OCI-LY3 (cell line): ENCODE data around the gene ENOSF1.
"Not testable (repeated sequence)": the region's sequence is repeated elsewhere in the genome, so short reads cannot be mapped to it uniquely, and the experiment has no call there.

Source experiments
- H2AFZ ChIP-seq: fragments of 200-600, 300-600 bp; shearing (Covaris generic); 2 replicates; pipeline ENCODE4 v1.6.0; 2014; ENCODE audit warnings: antibody characterized with exemption, low read depth, low read length
- H3K27ac ChIP-seq: fragments of 200-600, 300-600 bp; sonication (generic); 2 replicates; pipeline ENCODE4 v1.5.1; 2014; ENCODE audit warnings: mild to moderate bottlenecking, low read length, moderate library complexity, mixed read lengths
- H3K27me3 ChIP-seq: fragments of 200-600, 300-600 bp; sonication (generic); 2 replicates; pipeline ENCODE4 v1.6.1; 2014; ENCODE audit warnings: low read depth, low read length, mixed read lengths
- H3K36me3 ChIP-seq: fragments of 200-600, 300-600 bp; sonication (generic); replicated peaks from 2 replicates; pipeline ENCODE3; 2014; ENCODE audit warnings: low read depth, low read length, mixed read lengths
- H3K4me1 ChIP-seq: fragments of 300-600, 200-600 bp; sonication (generic); 2 replicates; pipeline ENCODE4 v1.6.1; 2014; ENCODE audit warnings: low read length, mixed read lengths
- H3K4me2 ChIP-seq: fragments of 200-600, 300-600 bp; sonication (generic); 2 replicates; pipeline ENCODE4 v1.6.1; 2014; ENCODE audit warnings: low read length, mixed read lengths
- H3K4me3 ChIP-seq: fragments of 300-600, 200-600 bp; sonication (generic); 2 replicates; pipeline ENCODE4 v1.5.1; 2014; ENCODE audit warnings: antibody characterized with exemption, mild to moderate bottlenecking, low read length, moderate library complexity
- H3K79me2 ChIP-seq: fragments of 300-600, 200-600 bp; shearing (Covaris generic); 2 replicates; pipeline ENCODE4 v1.6.1; 2014; ENCODE audit warnings: mild to moderate bottlenecking, low read length, mixed read lengths
- H3K9ac ChIP-seq: fragments of 300-600, 200-600 bp; shearing (Covaris generic); 2 replicates; pipeline ENCODE4 v1.6.0; 2014; ENCODE audit warnings: mild to moderate bottlenecking, low read length, moderate library complexity
- H3K9me3 ChIP-seq: fragments of 200-600, 300-600 bp; shearing (Covaris generic); 2 replicates; pipeline ENCODE4 v1.6.1; 2014; ENCODE audit warnings: low read length, mixed read lengths; ENCODE audit not compliant: insufficient read depth
- H4K20me1 ChIP-seq: fragments of 200-600, 300-600 bp; sonication (generic); 2 replicates; pipeline ENCODE4 v1.6.1; 2016; ENCODE audit warnings: low read length, mixed read lengths; ENCODE audit not compliant: insufficient read depth
- EZH2phosphoT487 ChIP-seq: fragments of 200-600 bp; shearing (Covaris generic); IDR thresholded peaks from 2 replicates; pipeline ENCODE4 v1.6.1; 2018; ENCODE audit warnings: antibody characterized with exemption, mixed run types, low read depth
- TF ChIP-seq, protein P1 (sequence below): fragments of 200-600, 300-600 bp; sonication (generic); IDR thresholded peaks from 2 replicates; pipeline ENCODE4 v1.5.1; 2014; ENCODE audit warnings: antibody characterized with exemption, low read length, low read depth

ENOSF1 gene

GRCh38 chr18:686339-687111 is 25.9 kb downstream of the ENOSF1 start:
- no peak overlapping the region for H3K9ac ChIP-seq
- no peak overlapping the region for H3K4me2 ChIP-seq
- no peaks in the 10 kb centered on the region for H3K27me3 ChIP-seq
- no peak overlapping the region for H2AFZ ChIP-seq
- H3K36me3 ChIP-seq = peaks cover 25% of the 10 kb centered on the region
- no peak overlapping the region for H3K27ac ChIP-seq
- no peaks in the 10 kb centered on the region for H3K79me2 ChIP-seq
- H3K9me3 ChIP-seq = no peaks in the 10 kb centered on the region
- H3K4me1 ChIP-seq = no peaks in the 10 kb centered on the region
- H4K20me1 ChIP-seq = no peaks in the 10 kb centered on the region
- TF ChIP-seq, protein P1, sequence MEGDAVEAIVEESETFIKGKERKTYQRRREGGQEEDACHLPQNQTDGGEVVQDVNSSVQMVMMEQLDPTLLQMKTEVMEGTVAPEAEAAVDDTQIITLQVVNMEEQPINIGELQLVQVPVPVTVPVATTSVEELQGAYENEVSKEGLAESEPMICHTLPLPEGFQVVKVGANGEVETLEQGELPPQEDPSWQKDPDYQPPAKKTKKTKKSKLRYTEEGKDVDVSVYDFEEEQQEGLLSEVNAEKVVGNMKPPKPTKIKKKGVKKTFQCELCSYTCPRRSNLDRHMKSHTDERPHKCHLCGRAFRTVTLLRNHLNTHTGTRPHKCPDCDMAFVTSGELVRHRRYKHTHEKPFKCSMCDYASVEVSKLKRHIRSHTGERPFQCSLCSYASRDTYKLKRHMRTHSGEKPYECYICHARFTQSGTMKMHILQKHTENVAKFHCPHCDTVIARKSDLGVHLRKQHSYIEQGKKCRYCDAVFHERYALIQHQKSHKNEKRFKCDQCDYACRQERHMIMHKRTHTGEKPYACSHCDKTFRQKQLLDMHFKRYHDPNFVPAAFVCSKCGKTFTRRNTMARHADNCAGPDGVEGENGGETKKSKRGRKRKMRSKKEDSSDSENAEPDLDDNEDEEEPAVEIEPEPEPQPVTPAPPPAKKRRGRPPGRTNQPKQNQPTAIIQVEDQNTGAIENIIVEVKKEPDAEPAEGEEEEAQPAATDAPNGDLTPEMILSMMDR = no peak
- no peak for TF ChIP-seq EZH2phosphoT487
- H3K4me3 ChIP-seq = no peak overlapping the region

GRCh38 chr18:685438-685837 is 27.0 kb downstream of the ENOSF1 start:
- Histone ChIP-seq H3K27ac (no peak overlapping the region), H4K20me1 (no peaks in the 10 kb centered on the region), H3K4me1 (no peaks in the 10 kb centered on the region), H3K27me3 (no peaks in the 10 kb centered on the region), H3K36me3 (peaks cover 30% of the 10 kb centered on the region), H3K79me2 (no peaks in the 10 kb centered on the region), H3K4me2 (no peak overlapping the region), H3K9ac (no peak overlapping the region), H3K9me3 (no peaks in the 10 kb centered on the region), H3K4me3 (no peak overlapping the region), H2AFZ (no peak overlapping the region)
- TF ChIP-seq EZH2phosphoT487 = no peak
- TF ChIP-seq, protein P1 = no peak

DNA sequence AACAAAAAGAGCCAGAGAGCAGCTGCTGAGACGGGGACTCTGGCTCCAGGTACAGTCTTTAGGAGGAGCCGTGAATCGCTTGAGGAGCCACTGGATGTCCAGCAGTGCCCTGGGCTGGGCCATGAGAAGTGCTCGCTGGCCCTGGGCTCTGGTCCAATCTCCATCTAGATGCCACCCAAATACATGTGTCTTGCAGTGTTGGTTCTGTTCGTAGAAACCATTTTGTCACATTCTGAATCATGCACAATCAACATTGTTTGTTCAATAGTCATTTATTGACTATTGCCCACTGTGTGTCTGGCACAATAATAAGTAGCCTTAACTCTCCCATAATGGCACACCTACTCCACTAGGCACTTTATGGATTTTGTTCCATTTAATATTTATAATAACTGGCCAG is 28.9 kb downstream of the ENOSF1 start:
- H3K4me2 ChIP-seq = no peak overlapping the region
- no peak overlapping the region for H2AFZ ChIP-seq
- TF ChIP-seq, protein P1 = no peak
- TF ChIP-seq EZH2phosphoT487 = no peak
- H3K36me3 ChIP-seq = peaks cover 28% of the 10 kb centered on the region
- H3K27ac ChIP-seq = no peak overlapping the region
- no peaks in the 10 kb centered on the region for H3K9me3 ChIP-seq
- H3K27me3 ChIP-seq = no peaks in the 10 kb centered on the region
- no peak overlapping the region for H3K4me3 ChIP-seq
- H3K79me2 ChIP-seq = no peaks in the 10 kb centered on the region
- no peak overlapping the region for H3K9ac ChIP-seq
- H3K4me1 ChIP-seq = no peaks in the 10 kb centered on the region
- H4K20me1 ChIP-seq = no peaks in the 10 kb centered on the region

DNA sequence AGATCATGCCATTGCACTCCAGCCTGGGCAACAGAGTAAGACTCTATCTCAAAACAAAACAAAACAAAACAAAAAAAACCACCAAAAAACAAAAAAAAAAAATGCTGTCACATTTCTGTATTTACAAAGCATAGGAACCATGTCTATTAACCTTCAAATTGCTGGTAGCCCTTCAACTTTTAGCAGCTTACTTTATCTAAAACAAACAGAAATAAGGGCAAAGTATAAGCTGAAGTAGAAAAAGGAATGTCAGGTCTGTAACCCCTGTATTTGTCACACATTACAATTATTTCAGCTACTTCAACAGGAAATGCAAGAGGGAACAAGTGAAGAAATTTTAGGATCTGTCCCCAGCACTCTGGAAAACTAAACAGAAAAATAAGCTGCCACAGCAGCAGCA is 29.6 kb downstream of the ENOSF1 start:
- H3K4me2 ChIP-seq = no peak overlapping the region
- no peaks in the 10 kb centered on the region for H4K20me1 ChIP-seq
- no peaks in the 10 kb centered on the region for H3K27me3 ChIP-seq
- H3K79me2 ChIP-seq = no peaks in the 10 kb centered on the region
- H3K4me1 ChIP-seq = no peaks in the 10 kb centered on the region
- no peak overlapping the region for H3K4me3 ChIP-seq
- H3K36me3 ChIP-seq = peaks cover 34% of the 10 kb centered on the region
- H3K9me3 ChIP-seq = no peaks in the 10 kb centered on the region
- no peak overlapping the region for H2AFZ ChIP-seq
- no peak for TF ChIP-seq EZH2phosphoT487
- TF ChIP-seq, protein P1 = no peak
- no peak overlapping the region for H3K9ac ChIP-seq
- H3K27ac ChIP-seq = no peak overlapping the region

DNA sequence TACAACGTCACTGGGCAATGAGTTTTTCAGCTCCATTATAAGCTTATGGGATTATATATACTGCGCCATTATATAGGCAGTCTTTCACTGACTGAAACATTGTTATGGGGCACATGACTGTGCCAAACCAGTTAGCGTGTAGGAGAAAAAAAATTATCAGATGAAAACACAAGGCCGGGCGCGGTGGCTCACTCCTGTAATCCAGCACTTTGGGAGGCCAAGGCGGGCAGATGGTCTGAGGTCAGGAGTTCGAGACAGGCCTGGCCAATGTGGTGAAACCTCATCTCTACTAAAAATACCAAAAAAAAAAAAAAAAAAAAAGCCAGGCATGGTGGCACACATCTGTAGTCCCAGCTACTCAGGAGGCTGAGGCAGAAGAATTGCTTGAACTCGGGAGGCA is 30.0 kb downstream of the ENOSF1 start:
- not testable (repeated sequence) for H2AFZ ChIP-seq, H3K4me1 ChIP-seq, H3K27ac ChIP-seq, H3K4me2 ChIP-seq, H3K9ac ChIP-seq, H3K9me3 ChIP-seq, H3K79me2 ChIP-seq, H3K4me3 ChIP-seq, H4K20me1 ChIP-seq, H3K27me3 ChIP-seq
- H3K36me3 ChIP-seq = peaks cover 36% of the 10 kb centered on the region
